ENCODE data around the gene PARPBP. TPM values are rescaled to one million over a fixed set of nuclear protein-coding genes. Genes with fewer than 3 reads are reported as not detected.
"Not testable (repeated sequence)": the region's sequence is repeated elsewhere in the genome, so short reads cannot be mapped to it uniquely, and the experiment has no call there.

Gene PARPBP
- total RNA-seq, 1 donor from 2014 or later: 7.5 TPM

DNA sequence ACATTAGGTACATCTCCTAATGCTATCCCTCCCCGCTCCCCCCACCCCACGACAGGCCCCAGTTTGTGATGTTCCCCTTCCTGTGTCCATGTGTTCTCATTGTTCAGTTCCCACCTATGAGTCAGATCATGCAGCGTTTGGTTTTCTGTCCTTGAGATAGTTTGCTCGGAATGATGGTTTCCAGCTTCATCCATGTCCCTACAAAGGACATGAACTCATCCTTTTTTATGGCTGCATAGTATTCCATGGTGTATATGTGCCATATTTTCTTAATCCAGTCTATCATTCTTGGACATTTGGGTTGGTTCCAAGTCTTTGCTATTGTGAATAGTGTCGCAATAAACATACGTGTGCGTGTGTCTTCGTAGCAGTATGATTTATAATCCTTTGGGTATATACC lies 17.6 kb downstream of the PARPBP start:
- H3K27me3 Mint-ChIP-seq (ENCODE audit: unreplicated experiment); H3K9me3 Mint-ChIP-seq (ENCODE audit: unreplicated experiment); DNase-seq (ENCODE audit: low spot score); H3K4me3 Mint-ChIP-seq (ENCODE audit: unreplicated experiment); H3K27ac Mint-ChIP-seq (ENCODE audit: unreplicated experiment); H3K36me3 Mint-ChIP-seq (ENCODE audit: low read depth, unreplicated experiment); H3K4me1 Mint-ChIP-seq (ENCODE audit: unreplicated experiment): not testable (repeated sequence)

DNA sequence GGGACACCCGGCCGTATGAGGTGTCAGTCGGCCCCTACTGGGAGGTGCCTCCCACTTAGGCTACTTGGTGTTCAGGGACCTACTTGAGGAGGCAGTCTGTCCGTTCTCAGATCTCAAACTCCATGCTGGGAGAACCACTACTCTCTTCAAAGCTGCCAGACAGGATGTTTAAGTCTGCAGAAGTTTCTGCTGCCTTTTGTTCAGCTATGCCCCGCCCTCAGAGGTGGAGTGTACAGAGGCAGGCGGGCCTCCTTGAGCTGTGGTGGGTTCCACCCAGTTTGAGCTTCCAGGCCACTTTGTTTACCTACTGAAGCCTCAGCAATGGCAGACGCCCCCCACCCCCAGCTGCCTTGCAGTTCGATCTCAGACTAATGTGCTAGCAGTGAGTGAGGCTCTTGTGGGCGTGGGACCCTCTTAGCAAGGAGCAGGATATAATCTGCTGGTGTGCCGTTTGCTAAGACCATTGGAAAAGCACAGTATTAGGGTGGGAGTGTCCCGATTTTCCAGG lies 22.9 kb downstream of the PARPBP start:
- not testable (repeated sequence) for DNase-seq (ENCODE audit: low spot score); H3K36me3 Mint-ChIP-seq (ENCODE audit: low read depth, unreplicated experiment); H3K4me3 Mint-ChIP-seq (ENCODE audit: unreplicated experiment); H3K27me3 Mint-ChIP-seq (ENCODE audit: unreplicated experiment); H3K4me1 Mint-ChIP-seq (ENCODE audit: unreplicated experiment); H3K27ac Mint-ChIP-seq (ENCODE audit: unreplicated experiment); H3K9me3 Mint-ChIP-seq (ENCODE audit: unreplicated experiment)

DNA sequence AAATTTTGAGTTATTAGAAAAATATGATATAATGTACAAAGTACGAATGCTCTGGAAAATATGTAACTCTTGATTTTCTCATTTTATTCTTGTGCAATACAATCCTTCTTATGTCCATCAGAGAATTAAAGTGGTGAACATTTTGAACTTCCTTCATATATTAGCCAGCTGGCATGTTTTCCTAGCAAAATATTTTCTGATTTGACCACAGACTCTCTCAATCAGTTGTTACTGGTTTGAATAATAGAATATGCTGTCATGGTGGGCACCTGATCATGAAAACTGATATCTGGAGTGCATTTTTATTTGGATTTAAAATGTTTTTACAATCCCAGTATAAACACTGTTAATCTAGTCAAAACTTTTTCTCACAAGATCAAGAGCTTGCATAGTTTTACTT lies 24.2 kb downstream of the PARPBP start:
- no peaks in the 10 kb centered on the region for H3K4me1 Mint-ChIP-seq (ENCODE audit: unreplicated experiment)
- TF ChIP-seq, protein P1, sequence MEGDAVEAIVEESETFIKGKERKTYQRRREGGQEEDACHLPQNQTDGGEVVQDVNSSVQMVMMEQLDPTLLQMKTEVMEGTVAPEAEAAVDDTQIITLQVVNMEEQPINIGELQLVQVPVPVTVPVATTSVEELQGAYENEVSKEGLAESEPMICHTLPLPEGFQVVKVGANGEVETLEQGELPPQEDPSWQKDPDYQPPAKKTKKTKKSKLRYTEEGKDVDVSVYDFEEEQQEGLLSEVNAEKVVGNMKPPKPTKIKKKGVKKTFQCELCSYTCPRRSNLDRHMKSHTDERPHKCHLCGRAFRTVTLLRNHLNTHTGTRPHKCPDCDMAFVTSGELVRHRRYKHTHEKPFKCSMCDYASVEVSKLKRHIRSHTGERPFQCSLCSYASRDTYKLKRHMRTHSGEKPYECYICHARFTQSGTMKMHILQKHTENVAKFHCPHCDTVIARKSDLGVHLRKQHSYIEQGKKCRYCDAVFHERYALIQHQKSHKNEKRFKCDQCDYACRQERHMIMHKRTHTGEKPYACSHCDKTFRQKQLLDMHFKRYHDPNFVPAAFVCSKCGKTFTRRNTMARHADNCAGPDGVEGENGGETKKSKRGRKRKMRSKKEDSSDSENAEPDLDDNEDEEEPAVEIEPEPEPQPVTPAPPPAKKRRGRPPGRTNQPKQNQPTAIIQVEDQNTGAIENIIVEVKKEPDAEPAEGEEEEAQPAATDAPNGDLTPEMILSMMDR (IDR thresholded peaks at IDR 0.05; ENCODE audit: unreplicated experiment): no peak
- H3K36me3 Mint-ChIP-seq (ENCODE audit: low read depth, unreplicated experiment): peaks cover 7% of the 10 kb centered on the region
- H3K27me3 Mint-ChIP-seq (ENCODE audit: unreplicated experiment): no peaks in the 10 kb centered on the region
- no peaks in the 10 kb centered on the region for H3K9me3 Mint-ChIP-seq (ENCODE audit: unreplicated experiment)
- no peak for DNase-seq (ENCODE audit: low spot score)
- H3K27ac Mint-ChIP-seq (ENCODE audit: unreplicated experiment): no peak overlapping the region
- H3K4me3 Mint-ChIP-seq (ENCODE audit: unreplicated experiment): no peak overlapping the region

DNA sequence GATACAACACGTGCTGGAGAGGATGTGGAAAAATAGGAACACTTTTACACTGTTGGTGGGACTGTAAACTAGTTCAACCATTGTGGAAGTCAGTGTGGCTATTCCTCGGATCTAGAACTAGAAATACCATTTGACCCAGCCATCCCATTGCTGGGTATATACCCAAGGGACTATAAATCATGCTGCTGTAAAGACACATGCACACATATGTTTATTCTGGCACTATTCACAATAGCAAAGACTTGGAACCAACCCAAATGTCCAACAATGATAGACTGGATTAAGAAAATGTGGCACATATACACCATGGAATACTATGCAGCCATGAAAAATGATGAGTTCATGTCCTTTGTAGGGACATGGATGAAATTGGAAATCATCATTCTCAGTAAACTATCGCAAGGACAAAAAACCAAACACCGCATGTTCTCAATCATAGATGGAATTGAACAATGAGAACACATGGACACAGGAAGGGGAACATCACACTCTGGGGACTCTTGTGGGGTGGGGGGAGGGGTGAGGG lies 27.1 kb downstream of the PARPBP start:
- H3K36me3 Mint-ChIP-seq (ENCODE audit: low read depth, unreplicated experiment); H3K4me1 Mint-ChIP-seq (ENCODE audit: unreplicated experiment); DNase-seq (ENCODE audit: low spot score); H3K4me3 Mint-ChIP-seq (ENCODE audit: unreplicated experiment); H3K27ac Mint-ChIP-seq (ENCODE audit: unreplicated experiment); H3K9me3 Mint-ChIP-seq (ENCODE audit: unreplicated experiment); H3K27me3 Mint-ChIP-seq (ENCODE audit: unreplicated experiment): not testable (repeated sequence)

DNA sequence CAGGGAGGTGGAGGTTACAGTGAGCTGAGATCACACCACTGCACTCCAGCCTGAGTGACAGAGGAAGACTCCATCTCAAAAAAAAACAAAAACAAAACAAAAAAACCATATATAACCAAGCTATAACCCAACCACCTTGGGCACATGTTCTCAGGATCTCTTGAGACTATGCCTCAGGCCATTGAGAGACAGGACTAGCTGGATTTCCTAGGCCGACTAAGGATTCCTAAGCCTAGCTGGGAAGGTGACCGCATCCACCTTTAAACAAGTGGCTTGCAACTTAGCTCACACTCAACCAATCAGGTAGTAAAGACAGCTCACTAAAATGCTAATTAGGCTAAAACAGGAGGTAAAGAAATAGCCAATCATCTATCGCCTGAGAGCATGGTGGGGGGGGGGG lies 35.2 kb downstream of the PARPBP start:
- not testable (repeated sequence) for H3K27ac Mint-ChIP-seq (ENCODE audit: unreplicated experiment); H3K4me1 Mint-ChIP-seq (ENCODE audit: unreplicated experiment); DNase-seq (ENCODE audit: low spot score); H3K4me3 Mint-ChIP-seq (ENCODE audit: unreplicated experiment); H3K9me3 Mint-ChIP-seq (ENCODE audit: unreplicated experiment); H3K27me3 Mint-ChIP-seq (ENCODE audit: unreplicated experiment); H3K36me3 Mint-ChIP-seq (ENCODE audit: low read depth, unreplicated experiment)

DNA sequence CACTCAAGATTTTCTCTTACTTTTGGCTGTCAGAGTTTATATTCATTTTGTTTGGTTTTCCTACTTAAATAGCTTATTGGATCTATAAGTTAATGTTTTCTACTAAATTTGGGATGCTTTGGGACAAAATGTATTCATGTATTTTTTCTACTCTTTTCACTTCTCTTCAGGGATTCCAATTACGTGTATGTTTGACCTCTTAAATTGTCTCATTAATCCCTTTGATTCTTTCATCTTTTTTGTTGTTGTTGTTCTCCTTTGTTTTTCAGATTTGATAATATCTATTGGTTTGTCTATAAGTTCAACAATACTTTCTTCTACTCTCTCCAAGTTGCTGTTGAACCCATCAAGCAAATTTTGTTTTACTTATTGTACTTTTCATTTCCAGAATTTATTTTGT lies 43.4 kb downstream of the PARPBP start:
- no peak overlapping the region for H3K4me3 Mint-ChIP-seq (ENCODE audit: unreplicated experiment)
- H3K4me1 Mint-ChIP-seq (ENCODE audit: unreplicated experiment): no peaks in the 10 kb centered on the region
- H3K9me3 Mint-ChIP-seq (ENCODE audit: unreplicated experiment): no peaks in the 10 kb centered on the region
- no peaks in the 10 kb centered on the region for H3K36me3 Mint-ChIP-seq (ENCODE audit: low read depth, unreplicated experiment)
- DNase-seq (ENCODE audit: low spot score): no peak
- H3K27me3 Mint-ChIP-seq (ENCODE audit: unreplicated experiment): no peaks in the 10 kb centered on the region
- TF ChIP-seq, protein P1 (IDR thresholded peaks at IDR 0.05; ENCODE audit: unreplicated experiment): no peak
- H3K27ac Mint-ChIP-seq (ENCODE audit: unreplicated experiment): no peak overlapping the region

DNA sequence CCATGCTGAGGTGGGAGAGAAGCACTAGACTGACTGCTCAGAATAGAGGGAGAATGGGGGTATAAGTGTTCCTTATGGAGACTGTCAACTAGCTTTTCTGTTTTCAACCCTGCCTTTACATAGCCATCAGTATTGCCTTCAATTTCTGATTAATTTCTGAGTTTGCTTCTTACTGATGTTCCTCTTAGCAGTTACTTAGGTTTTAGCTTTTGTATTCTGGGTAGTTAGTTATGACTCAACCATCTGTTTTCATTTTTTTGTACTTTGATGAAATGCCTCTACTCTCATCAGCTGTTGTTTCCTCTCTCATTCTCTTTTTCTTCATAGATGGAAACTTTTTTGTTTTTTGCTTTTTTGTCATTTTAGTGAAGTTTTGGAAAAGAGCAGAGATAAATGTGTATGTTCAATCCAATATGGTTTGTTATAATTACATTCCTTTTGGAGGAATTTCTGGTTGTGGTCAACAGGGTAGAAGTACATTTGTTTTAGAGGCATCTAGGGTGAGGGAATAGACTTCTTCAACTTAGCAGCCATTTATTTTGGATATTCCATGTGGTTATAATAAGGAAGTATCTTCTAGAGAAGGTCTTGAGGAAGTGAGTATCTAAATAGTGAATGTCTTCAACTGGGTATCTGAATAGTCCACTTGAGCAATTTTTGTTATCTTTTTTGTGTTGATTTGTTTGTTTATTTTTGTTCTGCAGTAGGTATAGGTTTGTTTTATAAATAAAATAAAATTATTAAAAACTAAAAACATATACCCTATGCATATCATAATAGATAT lies 48.0 kb downstream of the PARPBP start:
- no peaks in the 10 kb centered on the region for H3K9me3 Mint-ChIP-seq (ENCODE audit: unreplicated experiment)
- no peak overlapping the region for H3K4me3 Mint-ChIP-seq (ENCODE audit: unreplicated experiment)
- TF ChIP-seq, protein P1 (IDR thresholded peaks at IDR 0.05; ENCODE audit: unreplicated experiment): no peak
- H3K27ac Mint-ChIP-seq (ENCODE audit: unreplicated experiment): no peak overlapping the region
- no peaks in the 10 kb centered on the region for H3K36me3 Mint-ChIP-seq (ENCODE audit: low read depth, unreplicated experiment)
- DNase-seq (ENCODE audit: low spot score): no peak
- no peaks in the 10 kb centered on the region for H3K4me1 Mint-ChIP-seq (ENCODE audit: unreplicated experiment)
- H3K27me3 Mint-ChIP-seq (ENCODE audit: unreplicated experiment): no peaks in the 10 kb centered on the region
